DOHH2 (cell line): Measurements from ENCODE around the gene ERI2.
A peak's percentile ranks its signal among the peaks of the same experiment; 100 is the strongest.

Experiments
- H3F3A ChIP-seq: fragments of 200-600 bp; sonication (generic), shearing (Covaris generic); 2 replicates; pipeline ENCODE4 v1.6.0; 2016; ENCODE audit warnings: antibody characterized with exemption, mild to moderate bottlenecking; ENCODE audit not compliant: control insufficient read depth, insufficient read depth
- H3K27ac ChIP-seq: fragments of 200-600 bp; sonication (generic); 2 replicates; pipeline ENCODE4 v1.5.1; 2014; ENCODE audit warnings: low read depth, mild to moderate bottlenecking, low read length, moderate library complexity
- H3K27me3 ChIP-seq: fragments of 200-600 bp; sonication (generic); 2 replicates; pipeline ENCODE4 v1.6.1; 2014; ENCODE audit warnings: mild to moderate bottlenecking, low read length, mixed read lengths; ENCODE audit not compliant: control insufficient read depth
- H3K36me3 ChIP-seq: fragments of 200-600 bp; sonication (generic); 2 replicates; pipeline ENCODE4 v1.6.1; 2014; ENCODE audit warnings: mild to moderate bottlenecking, low read length, moderate library complexity, mixed read lengths; ENCODE audit not compliant: control insufficient read depth
- H3K4me1 ChIP-seq: fragments of 200-600 bp; sonication (generic); 2 replicates; pipeline ENCODE4 v1.6.1; 2014; ENCODE audit warnings: mild to moderate bottlenecking, low read length, mixed read lengths; ENCODE audit not compliant: control insufficient read depth
- H3K4me2 ChIP-seq: fragments of 200-600 bp; sonication (generic); 2 replicates; pipeline ENCODE4 v1.6.0; 2014; ENCODE audit warnings: mild to moderate bottlenecking, low read length, moderate library complexity
- H3K4me3 ChIP-seq: fragments of 200-600 bp; sonication (generic); 2 replicates; pipeline ENCODE4 v1.5.1; 2014; ENCODE audit warnings: mild to moderate bottlenecking, low read length, mixed read lengths
- H3K79me2 ChIP-seq: fragments of 200-600 bp; sonication (generic); 2 replicates; pipeline ENCODE4 v1.6.1; 2014; ENCODE audit warnings: mild to moderate bottlenecking, low read length, mixed read lengths; ENCODE audit not compliant: control insufficient read depth
- H3K9me2 ChIP-seq: fragments of 200-600 bp; sonication (generic); replicated peaks from 2 replicates; pipeline ENCODE4 v1.6.1; 2014; ENCODE audit warnings: mild to moderate bottlenecking, low read length, mixed read lengths; ENCODE audit not compliant: control insufficient read depth
- H3K9me3 ChIP-seq: fragments of 200-600 bp; sonication (generic); 2 replicates; pipeline ENCODE4 v1.6.1; 2014; ENCODE audit warnings: antibody characterized with exemption, low read length, mixed read lengths; ENCODE audit not compliant: control insufficient read depth, insufficient read depth
- H4K20me1 ChIP-seq: fragments of 200-600 bp; sonication (generic); 2 replicates; pipeline ENCODE4 v1.6.0; 2014; ENCODE audit warnings: low read depth, mild to moderate bottlenecking, antibody characterized with exemption, low read length, moderate library complexity; ENCODE audit not compliant: control insufficient read depth, insufficient read depth
- CTCF ChIP-seq: fragments of 200-600 bp; sonication (generic); IDR thresholded peaks from one replicate; pipeline ENCODE4 v1.5.1; 2014; ENCODE audit warnings: antibody characterized with exemption, mild to moderate bottlenecking, low read depth, low read length; ENCODE audit not compliant: poor library complexity, severe bottlenecking
- EZH2phosphoT487 ChIP-seq: fragments of 200-600 bp; sonication (generic); IDR thresholded peaks from 2 replicates; pipeline ENCODE4 v1.6.1; 2017; ENCODE audit warnings: borderline replicate concordance, mild to moderate bottlenecking, antibody characterized with exemption, low read length, moderate library complexity, mixed read lengths

The ERI2 gene

GRCh38 chr16:20849589-20850390, 43.5 kb upstream of the ERI2 start:
- Histone ChIP-seq H3K36me3 (peaks cover 2% of the 10 kb centered on the region), H3K9me3 (no peaks in the 10 kb centered on the region), H4K20me1 (no peaks in the 10 kb centered on the region), H3K4me2 (no peak overlapping the region), H3K4me3 (no peak overlapping the region), H3K27ac (no peak overlapping the region), H3K27me3 (no peaks in the 10 kb centered on the region), H3K4me1 (no peaks in the 10 kb centered on the region), H3F3A (no peaks in the 10 kb centered on the region), H3K9me2 (no peaks in the 10 kb centered on the region), H3K79me2 (no peaks in the 10 kb centered on the region)
- TF ChIP-seq EZH2phosphoT487 (no peak), CTCF (peak; percentile 96)

GRCh38 chr16:20847550-20847949, 41.3 kb upstream of the ERI2 start:
- peaks cover 5% of the 10 kb centered on the region for H3K36me3 ChIP-seq
- H3K27me3 ChIP-seq, result no peaks in the 10 kb centered on the region
- no peaks in the 10 kb centered on the region for H3F3A ChIP-seq
- no peaks in the 10 kb centered on the region for H3K9me3 ChIP-seq
- no peaks in the 10 kb centered on the region for H3K79me2 ChIP-seq
- no peaks in the 10 kb centered on the region for H3K4me1 ChIP-seq
- no peaks in the 10 kb centered on the region for H3K9me2 ChIP-seq
- H3K4me3 ChIP-seq, result no peak overlapping the region
- TF ChIP-seq CTCF (no peak), EZH2phosphoT487 (no peak)
- no peak overlapping the region for H3K27ac ChIP-seq
- no peaks in the 10 kb centered on the region for H4K20me1 ChIP-seq
- H3K4me2 ChIP-seq, result no peak overlapping the region

GRCh38 chr16:20846551-20846950, 40.3 kb upstream of the ERI2 start:
- Histone ChIP-seq H3K36me3 (peaks cover 5% of the 10 kb centered on the region), H3F3A (no peaks in the 10 kb centered on the region), H4K20me1 (no peaks in the 10 kb centered on the region), H3K27ac (no peak overlapping the region), H3K79me2 (no peaks in the 10 kb centered on the region), H3K9me2 (no peaks in the 10 kb centered on the region), H3K4me2 (no peak overlapping the region), H3K4me1 (no peaks in the 10 kb centered on the region), H3K27me3 (no peaks in the 10 kb centered on the region), H3K4me3 (no peak overlapping the region), H3K9me3 (no peaks in the 10 kb centered on the region)
- TF ChIP-seq EZH2phosphoT487, result no peak

GRCh38 chr16:20846030-20846429, 39.8 kb upstream of the ERI2 start:
- no peaks in the 10 kb centered on the region for H3K4me1 ChIP-seq
- TF ChIP-seq CTCF, result no peak
- no peak for TF ChIP-seq EZH2phosphoT487

More at GRCh38 chr16:20846030-20846429, 39.8 kb upstream of the ERI2 start:
- Histone ChIP-seq H3K9me2 (no peaks in the 10 kb centered on the region), H3K27me3 (no peaks in the 10 kb centered on the region), H4K20me1 (no peaks in the 10 kb centered on the region), H3K36me3 (peaks cover 6% of the 10 kb centered on the region), H3K79me2 (no peaks in the 10 kb centered on the region), H3K4me2 (no peak overlapping the region), H3K4me3 (no peak overlapping the region), H3K27ac (no peak overlapping the region), H3F3A (no peaks in the 10 kb centered on the region), H3K9me3 (no peaks in the 10 kb centered on the region)
